DOHH2 (cell line): Measurements from ENCODE around the gene IGFL1.
"Not testable (repeated sequence)": the region's sequence is repeated elsewhere in the genome, so short reads cannot be mapped to it uniquely, and the experiment has no call there.

Source experiments
- H3F3A ChIP-seq: fragments of 200-600 bp; sonication (generic), shearing (Covaris generic); 2 replicates; pipeline ENCODE4 v1.6.0; 2016; ENCODE audit warnings: antibody characterized with exemption, mild to moderate bottlenecking; ENCODE audit not compliant: control insufficient read depth, insufficient read depth
- H3K27ac ChIP-seq: fragments of 200-600 bp; sonication (generic); 2 replicates; pipeline ENCODE4 v1.5.1; 2014; ENCODE audit warnings: low read depth, mild to moderate bottlenecking, low read length, moderate library complexity
- H3K27me3 ChIP-seq: fragments of 200-600 bp; sonication (generic); 2 replicates; pipeline ENCODE4 v1.6.1; 2014; ENCODE audit warnings: mild to moderate bottlenecking, low read length, mixed read lengths; ENCODE audit not compliant: control insufficient read depth
- H3K36me3 ChIP-seq: fragments of 200-600 bp; sonication (generic); 2 replicates; pipeline ENCODE4 v1.6.1; 2014; ENCODE audit warnings: mild to moderate bottlenecking, low read length, moderate library complexity, mixed read lengths; ENCODE audit not compliant: control insufficient read depth
- H3K4me1 ChIP-seq: fragments of 200-600 bp; sonication (generic); 2 replicates; pipeline ENCODE4 v1.6.1; 2014; ENCODE audit warnings: mild to moderate bottlenecking, low read length, mixed read lengths; ENCODE audit not compliant: control insufficient read depth
- H3K4me2 ChIP-seq: fragments of 200-600 bp; sonication (generic); 2 replicates; pipeline ENCODE4 v1.6.0; 2014; ENCODE audit warnings: mild to moderate bottlenecking, low read length, moderate library complexity
- H3K4me3 ChIP-seq: fragments of 200-600 bp; sonication (generic); 2 replicates; pipeline ENCODE4 v1.5.1; 2014; ENCODE audit warnings: mild to moderate bottlenecking, low read length, mixed read lengths
- H3K79me2 ChIP-seq: fragments of 200-600 bp; sonication (generic); 2 replicates; pipeline ENCODE4 v1.6.1; 2014; ENCODE audit warnings: mild to moderate bottlenecking, low read length, mixed read lengths; ENCODE audit not compliant: control insufficient read depth
- H3K9me2 ChIP-seq: fragments of 200-600 bp; sonication (generic); replicated peaks from 2 replicates; pipeline ENCODE4 v1.6.1; 2014; ENCODE audit warnings: mild to moderate bottlenecking, low read length, mixed read lengths; ENCODE audit not compliant: control insufficient read depth
- H3K9me3 ChIP-seq: fragments of 200-600 bp; sonication (generic); 2 replicates; pipeline ENCODE4 v1.6.1; 2014; ENCODE audit warnings: antibody characterized with exemption, low read length, mixed read lengths; ENCODE audit not compliant: control insufficient read depth, insufficient read depth
- H4K20me1 ChIP-seq: fragments of 200-600 bp; sonication (generic); 2 replicates; pipeline ENCODE4 v1.6.0; 2014; ENCODE audit warnings: low read depth, mild to moderate bottlenecking, antibody characterized with exemption, low read length, moderate library complexity; ENCODE audit not compliant: control insufficient read depth, insufficient read depth
- EZH2phosphoT487 ChIP-seq: fragments of 200-600 bp; sonication (generic); IDR thresholded peaks from 2 replicates; pipeline ENCODE4 v1.6.1; 2017; ENCODE audit warnings: borderline replicate concordance, mild to moderate bottlenecking, antibody characterized with exemption, low read length, moderate library complexity, mixed read lengths
- TF ChIP-seq, protein P1 (sequence below): fragments of 200-600 bp; sonication (generic); IDR thresholded peaks from one replicate; pipeline ENCODE4 v1.5.1; 2014; ENCODE audit warnings: antibody characterized with exemption, mild to moderate bottlenecking, low read depth, low read length; ENCODE audit not compliant: poor library complexity, severe bottlenecking

Gene IGFL1

DNA sequence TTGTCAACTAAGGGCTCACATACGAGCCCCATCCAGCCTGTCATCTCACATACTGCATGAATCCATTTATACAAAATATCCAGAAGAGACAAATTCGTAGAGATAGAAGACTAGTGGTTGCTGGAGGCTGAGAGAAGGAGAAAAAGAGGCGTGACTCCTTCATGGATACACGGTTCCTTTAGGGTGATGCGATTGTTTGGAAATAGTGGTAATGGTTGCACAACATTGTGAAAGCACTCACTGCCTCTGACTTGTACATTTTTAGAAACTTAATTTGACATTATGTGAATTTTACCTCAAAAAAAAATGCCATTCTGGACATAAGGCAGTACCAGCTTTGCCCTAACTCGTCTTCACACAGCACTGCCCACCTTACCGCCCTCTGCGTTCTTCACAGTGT lies 27.3 kb downstream of the IGFL1 start:
- TF ChIP-seq, protein P1, sequence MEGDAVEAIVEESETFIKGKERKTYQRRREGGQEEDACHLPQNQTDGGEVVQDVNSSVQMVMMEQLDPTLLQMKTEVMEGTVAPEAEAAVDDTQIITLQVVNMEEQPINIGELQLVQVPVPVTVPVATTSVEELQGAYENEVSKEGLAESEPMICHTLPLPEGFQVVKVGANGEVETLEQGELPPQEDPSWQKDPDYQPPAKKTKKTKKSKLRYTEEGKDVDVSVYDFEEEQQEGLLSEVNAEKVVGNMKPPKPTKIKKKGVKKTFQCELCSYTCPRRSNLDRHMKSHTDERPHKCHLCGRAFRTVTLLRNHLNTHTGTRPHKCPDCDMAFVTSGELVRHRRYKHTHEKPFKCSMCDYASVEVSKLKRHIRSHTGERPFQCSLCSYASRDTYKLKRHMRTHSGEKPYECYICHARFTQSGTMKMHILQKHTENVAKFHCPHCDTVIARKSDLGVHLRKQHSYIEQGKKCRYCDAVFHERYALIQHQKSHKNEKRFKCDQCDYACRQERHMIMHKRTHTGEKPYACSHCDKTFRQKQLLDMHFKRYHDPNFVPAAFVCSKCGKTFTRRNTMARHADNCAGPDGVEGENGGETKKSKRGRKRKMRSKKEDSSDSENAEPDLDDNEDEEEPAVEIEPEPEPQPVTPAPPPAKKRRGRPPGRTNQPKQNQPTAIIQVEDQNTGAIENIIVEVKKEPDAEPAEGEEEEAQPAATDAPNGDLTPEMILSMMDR = no peak
- H3K27me3 ChIP-seq = no peaks in the 10 kb centered on the region
- no peaks in the 10 kb centered on the region for H3K9me3 ChIP-seq
- H4K20me1 ChIP-seq = no peaks in the 10 kb centered on the region
- no peaks in the 10 kb centered on the region for H3K4me1 ChIP-seq
- H3K79me2 ChIP-seq = no peaks in the 10 kb centered on the region
- no peak overlapping the region for H3K27ac ChIP-seq
- H3F3A ChIP-seq = no peaks in the 10 kb centered on the region
- no peaks in the 10 kb centered on the region for H3K9me2 ChIP-seq
- H3K4me3 ChIP-seq = no peak overlapping the region
- no peaks in the 10 kb centered on the region for H3K36me3 ChIP-seq
- H3K4me2 ChIP-seq = no peak overlapping the region

DNA sequence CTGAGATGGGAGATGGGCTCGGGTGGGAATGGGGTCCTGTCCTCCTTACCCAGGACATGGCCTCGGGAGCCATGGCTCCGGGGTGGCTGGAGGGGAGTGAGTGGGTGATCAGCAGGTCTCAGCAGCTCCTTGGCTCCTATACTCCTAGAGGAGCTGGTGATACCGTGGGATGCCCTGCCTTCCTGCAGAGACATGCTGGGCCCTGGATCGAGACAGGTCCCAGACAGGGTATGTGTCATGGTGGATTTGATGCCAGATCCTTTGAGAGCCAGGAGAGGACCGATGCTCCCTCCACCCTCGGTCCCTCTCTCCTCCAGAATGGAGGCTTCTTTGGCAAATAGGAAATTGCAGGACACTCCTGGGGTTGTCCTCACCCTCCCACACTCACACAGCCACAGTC lies 32.0 kb downstream of the IGFL1 start:
- not testable (repeated sequence) for H3F3A ChIP-seq, H3K79me2 ChIP-seq, H3K4me2 ChIP-seq, H3K27ac ChIP-seq, H3K36me3 ChIP-seq, H3K27me3 ChIP-seq, H3K4me1 ChIP-seq, H4K20me1 ChIP-seq, H3K9me2 ChIP-seq, H3K4me3 ChIP-seq, H3K9me3 ChIP-seq

DNA sequence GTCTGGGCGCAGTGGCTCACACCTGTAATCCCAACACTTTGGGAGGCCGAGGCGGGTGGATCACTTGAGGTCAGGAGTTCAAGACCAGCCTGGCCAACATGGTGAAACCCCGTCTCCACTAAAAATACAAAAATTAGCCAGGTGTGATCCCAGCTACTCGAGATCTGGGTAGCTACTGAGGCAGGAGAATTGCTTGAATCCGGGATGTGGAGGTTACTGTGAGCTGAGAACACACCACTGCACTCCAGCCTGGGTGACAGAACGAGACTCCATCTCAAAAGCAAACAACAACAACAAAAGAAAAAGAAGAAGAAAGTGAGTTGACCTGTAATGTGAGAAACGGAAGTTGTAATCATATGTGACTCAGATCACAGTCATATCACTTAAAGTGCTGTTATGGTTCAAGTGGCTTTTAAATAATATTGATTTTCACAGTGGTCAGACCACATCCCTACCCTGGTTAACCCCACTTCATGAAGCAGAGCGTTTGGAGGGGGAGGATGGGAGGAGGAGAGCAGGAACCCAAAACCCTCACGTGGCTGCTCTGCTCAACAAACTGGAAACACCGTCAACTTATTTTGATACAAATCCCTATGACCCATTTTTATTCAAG lies 33.2 kb downstream of the IGFL1 start:
- not testable (repeated sequence) for H3K27ac ChIP-seq, H3K36me3 ChIP-seq, H3K79me2 ChIP-seq, H3K4me1 ChIP-seq, H3K9me2 ChIP-seq, H3F3A ChIP-seq, H4K20me1 ChIP-seq, H3K4me3 ChIP-seq, H3K27me3 ChIP-seq, H3K9me3 ChIP-seq, H3K4me2 ChIP-seq

DNA sequence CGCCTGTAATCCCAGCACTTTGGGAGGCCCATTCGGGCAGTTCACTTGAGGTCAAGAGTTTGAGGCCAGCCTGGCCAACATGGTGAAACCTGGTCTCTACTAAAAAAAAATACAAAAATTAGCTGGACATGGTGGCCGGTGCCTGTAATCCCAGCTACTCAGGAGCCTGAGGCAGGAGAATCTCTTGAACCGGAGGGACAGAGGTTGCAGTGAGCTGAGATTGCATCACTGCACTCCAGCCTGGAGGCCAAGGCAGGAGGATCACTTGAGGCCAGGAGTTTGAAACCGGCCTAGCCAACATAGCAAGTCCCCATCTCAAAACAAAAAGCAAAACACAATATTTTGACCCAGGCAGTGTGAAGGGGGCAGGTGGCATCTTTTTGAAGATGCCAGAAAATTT lies 35.3 kb downstream of the IGFL1 start:
- not testable (repeated sequence) for H3K4me1 ChIP-seq, H3K27ac ChIP-seq, H3F3A ChIP-seq, H3K4me2 ChIP-seq, H3K36me3 ChIP-seq, H3K9me2 ChIP-seq, H3K9me3 ChIP-seq, H4K20me1 ChIP-seq, H3K27me3 ChIP-seq, H3K79me2 ChIP-seq, H3K4me3 ChIP-seq

DNA sequence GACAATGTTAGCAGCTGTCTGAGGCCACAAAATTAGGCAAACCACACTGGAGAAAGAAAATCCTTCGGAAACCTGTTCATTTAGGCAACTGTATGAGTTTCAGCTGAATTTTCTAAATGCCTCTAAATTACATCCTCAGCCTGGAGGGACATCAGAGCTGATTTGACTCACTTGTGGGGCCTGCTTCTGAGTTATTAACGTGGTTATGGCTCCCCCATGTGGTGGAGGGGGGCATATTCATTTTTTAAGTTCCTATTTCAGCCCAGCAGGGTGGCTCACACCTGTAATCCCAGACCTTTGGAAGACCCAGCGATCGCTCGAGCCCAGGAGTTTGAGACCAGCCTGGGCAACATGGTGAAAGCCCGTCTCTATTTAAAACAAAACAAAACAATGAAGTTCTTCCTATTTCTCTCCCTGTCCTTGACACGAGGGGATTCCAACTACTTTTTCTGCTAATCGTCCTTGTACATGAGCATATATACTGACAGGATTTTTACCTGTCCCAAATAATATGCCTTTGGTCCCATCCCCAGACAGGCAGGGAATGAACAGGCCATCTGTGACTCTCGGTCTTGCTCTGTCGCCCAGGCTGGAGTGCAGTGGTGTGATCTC lies 35.8 kb downstream of the IGFL1 start:
- peaks cover 5% of the 10 kb centered on the region for H3K4me1 ChIP-seq
- no peaks in the 10 kb centered on the region for H3K79me2 ChIP-seq
- TF ChIP-seq, protein P1 = peak; percentile 82
- TF ChIP-seq EZH2phosphoT487 = no peak
- H3K4me2 ChIP-seq = no peak overlapping the region
- no peaks in the 10 kb centered on the region for H3F3A ChIP-seq
- H3K36me3 ChIP-seq = no peaks in the 10 kb centered on the region
- no peaks in the 10 kb centered on the region for H3K9me3 ChIP-seq
- no peaks in the 10 kb centered on the region for H4K20me1 ChIP-seq
- no peaks in the 10 kb centered on the region for H3K27me3 ChIP-seq
- no peaks in the 10 kb centered on the region for H3K9me2 ChIP-seq
- H3K27ac ChIP-seq = no peak overlapping the region
- H3K4me3 ChIP-seq = no peak overlapping the region
